Caco-2 (cell line): ENCODE results near the gene HES4. TPM values are rescaled to one million over a fixed set of nuclear protein-coding genes. Genes with fewer than 3 reads are reported as not detected.

ENCODE experiments used
- BruUV-seq: library from RNA; stranded (reverse); fragments of 400-500 nt; replicated peaks from 2 replicates; lab custom pipeline; 2021; lab: Mats Ljungman, UMichigan
- CTCF ChIA-PET: fragments of 300-600 bp; sonication (Branson Sonifier 250); formaldehyde crosslinking; loops from one replicate; lab custom pipeline; 2022; ENCODE audit warnings: antibody characterized with exemption; lab: Charles Lee
- POLR2A ChIA-PET: fragments of 300-600 bp; sonication (Branson Sonifier 250); formaldehyde crosslinking; loops from one replicate; lab custom pipeline; 2022; ENCODE audit warnings: antibody characterized with exemption; lab: Charles Lee
- DNase-seq, 2 experiments: peaks; one replicate each; pipeline versions ENCODE4 v3.0.0 to v3.0.0-alpha.2; 2020 to 2022
- H3K27me3 ChIP-seq: replicated peaks from 2 replicates; pipeline ENCODE4 v1.6.0; 2011; ENCODE audit warnings: low read length; ENCODE audit not compliant: control insufficient read depth, insufficient read depth
- H3K36me3 ChIP-seq: 2 replicates; pipeline ENCODE4 v1.5.1; 2011; ENCODE audit warnings: low read length; ENCODE audit not compliant: control insufficient read depth, insufficient read depth
- H3K4me1 ChIP-seq: fragments of 250-450 bp; sonication (Bioruptor Pico); 2 replicates; pipeline ENCODE4 v1.5.1; 2020; ENCODE audit warnings: mild to moderate bottlenecking
- H3K4me3 ChIP-seq: 2 replicates; pipeline ENCODE4 v1.5.1; 2011; ENCODE audit warnings: low read depth, mild to moderate bottlenecking, control low read depth, low read length
- H3K9me3 ChIP-seq: fragments of 250-450 bp; sonication (Bioruptor Pico); 2 replicates; pipeline ENCODE4 v1.5.1; 2020; ENCODE audit warnings: mild to moderate bottlenecking, moderate library complexity
- H3K27ac Mint-ChIP-seq: one replicate; pipeline ENCODE4 v1.8.0; 2022; ENCODE audit warnings: mixed read lengths; ENCODE audit not compliant: unreplicated experiment
- H3K27me3 Mint-ChIP-seq: one replicate; pipeline ENCODE4 v1.8.0; 2022; ENCODE audit warnings: mixed read lengths; ENCODE audit not compliant: insufficient read depth, unreplicated experiment
- H3K36me3 Mint-ChIP-seq: one replicate; pipeline ENCODE4 v1.8.0; 2022; ENCODE audit warnings: mild to moderate bottlenecking, mixed read lengths; ENCODE audit not compliant: insufficient read depth, unreplicated experiment
- H3K4me1 Mint-ChIP-seq: one replicate; pipeline ENCODE4 v1.8.0; 2022; ENCODE audit warnings: low read depth, mixed read lengths; ENCODE audit not compliant: unreplicated experiment
- H3K4me3 Mint-ChIP-seq: one replicate; pipeline ENCODE4 v1.8.0; 2022; ENCODE audit warnings: mild to moderate bottlenecking, moderate library complexity, mixed read lengths; ENCODE audit not compliant: unreplicated experiment
- H3K9me3 Mint-ChIP-seq: one replicate; pipeline ENCODE4 v1.8.0; 2022; ENCODE audit warnings: mixed read lengths; ENCODE audit not compliant: unreplicated experiment
- intact Hi-C: fragments of 100-400 bp; cut with micrococcal nuclease; formaldehyde crosslinking; loops from one replicate; pipeline ENCODE4 v1.10.0; 2022; ENCODE audit not compliant: unreplicated experiment
- total RNA-seq: library from RNA; stranded (reverse); gene quantifications from 2 replicates; pipeline ENCODE4 v1.2.3, GENCODE V29; 2022
- TF ChIP-seq, protein P1 (sequence below), 2 experiments: fragments of 200-600 bp in 1 of 2; IDR thresholded peaks; 1 replicate in 1 of 2; 2 replicates in 1 of 2; pipeline versions ENCODE4 v1.5.1 to v1.8.0; 2011 to 2022; ENCODE audit warnings: antibody characterized with exemption in 1 of 2, control low read depth in 1 of 2, inconsistent platforms in 1 of 2, low read depth in 1 of 2, low read length in 1 of 2, mild to moderate bottlenecking in 1 of 2, moderate library complexity in 1 of 2; ENCODE audit not compliant: insufficient read depth in 1 of 2, severe bottlenecking in 1 of 2, unreplicated experiment in 1 of 2

The HES4 gene
- total RNA-seq, 1 experiment from 2014 or later = 53.8 TPM

DNA sequence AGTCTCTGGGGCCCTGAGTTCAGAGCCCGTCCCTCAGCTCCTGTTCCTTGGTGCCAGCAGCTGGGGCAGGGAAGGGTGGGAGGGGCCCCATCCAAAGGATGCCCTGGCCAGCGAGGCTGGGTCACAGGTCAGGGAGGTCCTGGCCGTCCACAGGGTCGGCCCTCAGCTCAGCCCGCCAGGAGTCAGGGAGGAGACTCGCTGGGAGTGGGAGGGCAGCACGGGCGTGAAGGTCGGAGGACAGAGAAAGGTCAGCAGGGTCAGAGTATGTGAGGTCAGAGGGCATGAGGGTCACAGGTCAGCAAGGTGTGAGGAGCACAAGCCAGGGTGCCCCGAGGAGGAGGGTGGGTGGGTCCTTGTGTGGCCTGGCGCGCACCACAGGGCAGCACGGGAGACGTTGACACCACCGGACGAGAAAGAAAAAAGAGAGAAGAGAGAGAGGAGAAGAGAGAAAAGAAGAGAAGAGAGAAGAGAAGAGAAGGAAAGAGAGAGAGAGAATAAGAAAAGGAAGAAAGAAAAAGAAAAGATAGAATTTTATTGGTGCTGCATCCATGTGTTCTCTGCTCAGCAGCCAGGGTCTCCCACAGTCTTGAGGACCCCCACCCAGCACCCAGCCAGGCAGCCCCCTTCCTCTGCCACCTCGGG, 25.1 kb downstream of the HES4 start:
- Histone ChIP-seq H3K4me1 (peaks cover 5% of the 10 kb centered on the region; the same call in 1 of the 2 replicates), H3K4me3 (no peak overlapping the region), H3K27me3 (no peaks in the 10 kb centered on the region), H3K9me3 (no peaks in the 10 kb centered on the region), H3K36me3 (no peaks in the 10 kb centered on the region)
- DNase-seq = no peak
- Mint-ChIP-seq H3K27ac (no peak overlapping the region), H3K4me3 (peak overlapping the region; percentile 48), H3K36me3 (peaks cover 9% of the 10 kb centered on the region), H3K27me3 (no peaks in the 10 kb centered on the region), H3K9me3 (no peaks in the 10 kb centered on the region), H3K4me1 (peaks cover 11% of the 10 kb centered on the region)
- TF ChIP-seq, protein P1, sequence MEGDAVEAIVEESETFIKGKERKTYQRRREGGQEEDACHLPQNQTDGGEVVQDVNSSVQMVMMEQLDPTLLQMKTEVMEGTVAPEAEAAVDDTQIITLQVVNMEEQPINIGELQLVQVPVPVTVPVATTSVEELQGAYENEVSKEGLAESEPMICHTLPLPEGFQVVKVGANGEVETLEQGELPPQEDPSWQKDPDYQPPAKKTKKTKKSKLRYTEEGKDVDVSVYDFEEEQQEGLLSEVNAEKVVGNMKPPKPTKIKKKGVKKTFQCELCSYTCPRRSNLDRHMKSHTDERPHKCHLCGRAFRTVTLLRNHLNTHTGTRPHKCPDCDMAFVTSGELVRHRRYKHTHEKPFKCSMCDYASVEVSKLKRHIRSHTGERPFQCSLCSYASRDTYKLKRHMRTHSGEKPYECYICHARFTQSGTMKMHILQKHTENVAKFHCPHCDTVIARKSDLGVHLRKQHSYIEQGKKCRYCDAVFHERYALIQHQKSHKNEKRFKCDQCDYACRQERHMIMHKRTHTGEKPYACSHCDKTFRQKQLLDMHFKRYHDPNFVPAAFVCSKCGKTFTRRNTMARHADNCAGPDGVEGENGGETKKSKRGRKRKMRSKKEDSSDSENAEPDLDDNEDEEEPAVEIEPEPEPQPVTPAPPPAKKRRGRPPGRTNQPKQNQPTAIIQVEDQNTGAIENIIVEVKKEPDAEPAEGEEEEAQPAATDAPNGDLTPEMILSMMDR (IDR thresholded peaks at IDR 0.05; ENCODE audit: insufficient read depth in 1 of 2, low read depth in 1 of 2, low read length in 1 of 2, severe bottlenecking in 1 of 2, unreplicated experiment in 1 of 2) = no peak
- BruUV-seq = no TSS peak
- POLR2A ChIA-PET = no interaction called here
- CTCF ChIA-PET = interaction anchor here (0.7 kb wide), 1 partner anchor 41 kb away, joined by 3 read pairs; no protein-coding TSS in a partner anchor
- intact Hi-C loops = no loop called here

DNA sequence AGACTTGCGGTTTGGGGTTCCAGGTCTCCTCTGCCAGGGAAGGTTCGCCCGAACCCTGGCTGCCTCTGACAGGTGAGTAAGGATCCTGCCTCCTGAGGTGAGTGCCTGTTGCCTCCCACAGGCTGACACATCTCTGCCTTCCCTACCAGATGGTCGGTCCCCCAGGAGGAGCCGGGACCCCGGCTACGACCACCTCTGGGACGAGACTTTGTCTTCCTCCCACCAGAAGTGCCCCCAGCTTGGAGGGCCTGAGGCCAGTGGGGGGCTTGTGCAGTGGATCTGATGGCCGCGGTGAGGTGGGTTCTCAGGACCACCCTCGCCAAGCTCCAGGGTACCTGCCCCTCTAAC, 25.6 kb downstream of the HES4 start:
- H3K4me1 ChIP-seq = peaks cover 5% of the 10 kb centered on the region; the same call in 1 of the 2 replicates
- ChIA-PET CTCF (no interaction called here), POLR2A (no interaction called here)
- H3K9me3 ChIP-seq = no peaks in the 10 kb centered on the region
- DNase-seq = no peak
- H3K27me3 ChIP-seq = no peaks in the 10 kb centered on the region
- Mint-ChIP-seq H3K27me3 (no peaks in the 10 kb centered on the region), H3K36me3 (peaks cover 9% of the 10 kb centered on the region), H3K4me1 (peaks cover 11% of the 10 kb centered on the region), H3K4me3 (no peak overlapping the region), H3K27ac (no peak overlapping the region), H3K9me3 (no peaks in the 10 kb centered on the region)
- no TSS peak for BruUV-seq
- TF ChIP-seq, protein P1 (IDR thresholded peaks at IDR 0.05; ENCODE audit: insufficient read depth in 1 of 2, low read depth in 1 of 2, low read length in 1 of 2, severe bottlenecking in 1 of 2, unreplicated experiment in 1 of 2) = no peak
- intact Hi-C loops = no loop called here
- no peak overlapping the region for H3K4me3 ChIP-seq
- no peaks in the 10 kb centered on the region for H3K36me3 ChIP-seq

DNA sequence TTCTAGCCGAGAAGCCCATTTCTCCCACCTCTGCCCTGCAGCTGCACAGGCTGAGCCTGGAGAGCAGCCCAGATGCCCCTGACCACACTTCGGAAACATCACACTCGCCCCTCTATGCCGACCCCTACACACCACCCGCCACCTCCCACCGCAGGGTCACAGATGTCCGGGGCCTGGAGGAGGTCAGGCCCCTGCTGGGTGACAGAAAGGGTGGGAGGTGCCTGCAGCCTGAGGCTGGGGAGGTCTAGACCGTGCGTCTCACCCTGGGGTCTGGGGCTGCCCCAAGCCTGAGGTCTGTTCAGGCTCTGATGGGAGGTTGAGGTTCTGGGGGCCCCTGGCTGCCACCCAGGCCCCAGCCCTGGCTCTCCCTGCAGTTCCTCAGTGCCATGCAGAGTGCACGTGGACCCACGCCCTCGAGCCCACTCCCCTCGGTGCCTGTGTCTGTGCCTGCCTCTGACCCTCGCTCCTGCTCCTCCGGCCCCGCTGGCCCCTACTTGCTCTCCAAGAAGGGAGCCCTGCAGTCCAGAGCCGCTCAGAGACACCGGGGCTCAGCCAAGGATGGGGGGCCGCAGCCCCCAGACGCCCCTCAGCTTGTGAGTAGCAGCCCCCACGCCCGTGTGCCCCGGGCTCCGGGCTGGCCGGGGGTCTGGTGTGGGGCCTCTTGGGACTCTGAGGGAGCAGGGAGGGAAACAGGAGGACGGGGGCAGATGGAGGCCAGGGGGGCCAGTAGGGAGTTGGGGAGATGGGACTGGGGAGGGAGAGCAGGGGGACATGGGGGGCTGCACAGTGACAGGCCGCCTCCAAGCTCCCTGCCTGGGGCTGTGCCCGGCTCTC, 26.2 kb downstream of the HES4 start:
- Histone ChIP-seq H3K27me3 (no peaks in the 10 kb centered on the region), H3K4me1 (peaks cover 5% of the 10 kb centered on the region; the same call in 1 of the 2 replicates), H3K9me3 (no peaks in the 10 kb centered on the region), H3K4me3 (no peak overlapping the region), H3K36me3 (no peaks in the 10 kb centered on the region)
- intact Hi-C loops = no loop called here
- H3K9me3 Mint-ChIP-seq = no peaks in the 10 kb centered on the region
- TF ChIP-seq, protein P1 (IDR thresholded peaks at IDR 0.05; ENCODE audit: insufficient read depth in 1 of 2, low read depth in 1 of 2, low read length in 1 of 2, severe bottlenecking in 1 of 2, unreplicated experiment in 1 of 2) = no peak
- POLR2A ChIA-PET = no interaction called here
- H3K4me3 Mint-ChIP-seq = no peak overlapping the region
- CTCF ChIA-PET = no interaction called here
- no peak overlapping the region for H3K27ac Mint-ChIP-seq
- no peak for DNase-seq
- H3K27me3 Mint-ChIP-seq = no peaks in the 10 kb centered on the region
- H3K36me3 Mint-ChIP-seq = peaks cover 9% of the 10 kb centered on the region
- peaks cover 11% of the 10 kb centered on the region for H3K4me1 Mint-ChIP-seq
- no TSS peak for BruUV-seq
